RWPE1 (cell line): ENCODE measurements around the gene LIME1.

Source experiments
- CTCF ChIA-PET: fragments of 350-600 bp; sonication (Branson Sonifier 250); formaldehyde crosslinking; extraction: SDS; loops from one replicate; lab custom pipeline; 2021; lab: Yijun Ruan, JAX
- POLR2A ChIA-PET: fragments of 400-600 bp; formaldehyde crosslinking; extraction: SDS; loops from one replicate; lab custom pipeline; 2020; ENCODE audit warnings: antibody characterized with exemption; ENCODE audit not compliant: low non-redundant PET; lab: Yijun Ruan, JAX
- DNase-seq: peaks from one replicate; pipeline ENCODE4 v3.0.0; 2012; ENCODE audit warnings: low spot score
- H3K27ac ChIP-seq: fragments of 450-650 bp; 2 replicates; pipeline ENCODE4 v1.5.1; 2017
- CTCF ChIP-seq: fragments of 450-650 bp; conservative IDR thresholded peaks from 2 replicates; pipeline ENCODE4 v1.5.1; 2017; ENCODE audit warnings: low read depth, mild to moderate bottlenecking

LIME1 gene

GRCh38 chr20:63744574-63745423 is 8.3 kb downstream of the LIME1 start:
- peak overlapping the region; percentile 56 for H3K27ac ChIP-seq
- DNase-seq = no peak
- no peak for TF ChIP-seq CTCF
- POLR2A ChIA-PET = no interaction called here
- CTCF ChIA-PET = interaction anchor here (0.6 to 1.1 kb wide), 2 partner anchors 38 to 72 kb away, joined by 3 to 4 read pairs; no protein-coding TSS in a partner anchor

- ChIA-PET CTCF (interaction anchor here (1.1 kb wide), 1 partner anchor 39 kb away, joined by 3 read pairs; no protein-coding TSS in a partner anchor), POLR2A (no interaction called here)
- no peak for TF ChIP-seq CTCF
- DNase-seq = no peak
- H3K27ac ChIP-seq = peak overlapping the region; percentile 56
Observed at GRCh38 chr20:63745424-63745805, 9.0 kb downstream of the LIME1 start.

- ChIA-PET POLR2A (no interaction called here), CTCF (interaction anchor here (0.7 to 1.2 kb wide), 3 partner anchors 29 to 50 kb away, joined by 3 to 4 read pairs (median 3); no protein-coding TSS in a partner anchor)
- H3K27ac ChIP-seq = peak overlapping the region; percentile 56
- DNase-seq = no peak
- no peak for TF ChIP-seq CTCF
Observed at GRCh38 chr20:63745961-63746731, 9.7 kb downstream of the LIME1 start.

- ChIA-PET POLR2A (no interaction called here), CTCF (interaction anchor here (0.5 to 1.2 kb wide), 4 partner anchors 29 to 49 kb away, joined by 3 to 4 read pairs (median 4); no protein-coding TSS in a partner anchor)
- DNase-seq = no peak
- no peak for TF ChIP-seq CTCF
- H3K27ac ChIP-seq = no peak overlapping the region
Observed at GRCh38 chr20:63746751-63747315, 10.4 kb downstream of the LIME1 start.

GRCh38 chr20:63747622-63748069 is 11.2 kb downstream of the LIME1 start:
- ChIA-PET POLR2A (no interaction called here), CTCF (interaction anchor here (0.5 to 1.2 kb wide), 3 partner anchors 28 to 48 kb away, joined by 3 to 4 read pairs (median 3); no protein-coding TSS in a partner anchor)
- no peak for TF ChIP-seq CTCF
- no peak for DNase-seq
- H3K27ac ChIP-seq = 0 out of 2 replicates have a peak overlapping the region, but pooled peaks have one; percentile 7
